Measurements from ENCODE around the gene CLIC2.

DNA sequence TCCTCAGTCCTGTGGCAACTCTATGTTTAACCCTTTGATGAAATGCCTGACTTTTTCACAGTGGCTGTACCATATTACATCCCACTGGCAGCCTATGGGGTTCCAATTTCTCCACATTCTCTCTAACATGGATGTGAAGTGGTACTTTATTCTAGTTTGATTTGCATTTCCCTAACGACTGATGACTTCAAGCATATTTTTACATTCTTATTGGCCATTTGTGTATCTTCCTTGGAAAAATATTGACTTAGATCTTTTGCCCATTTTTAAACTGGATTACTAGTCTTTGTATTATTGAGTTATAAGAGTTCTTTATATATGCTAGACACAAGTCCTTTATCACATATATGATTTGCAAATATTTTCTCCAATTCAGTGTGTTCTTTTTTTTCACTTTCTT, 68.0 kb downstream of the CLIC2 start:
- TF ChIP-seq, protein P1, sequence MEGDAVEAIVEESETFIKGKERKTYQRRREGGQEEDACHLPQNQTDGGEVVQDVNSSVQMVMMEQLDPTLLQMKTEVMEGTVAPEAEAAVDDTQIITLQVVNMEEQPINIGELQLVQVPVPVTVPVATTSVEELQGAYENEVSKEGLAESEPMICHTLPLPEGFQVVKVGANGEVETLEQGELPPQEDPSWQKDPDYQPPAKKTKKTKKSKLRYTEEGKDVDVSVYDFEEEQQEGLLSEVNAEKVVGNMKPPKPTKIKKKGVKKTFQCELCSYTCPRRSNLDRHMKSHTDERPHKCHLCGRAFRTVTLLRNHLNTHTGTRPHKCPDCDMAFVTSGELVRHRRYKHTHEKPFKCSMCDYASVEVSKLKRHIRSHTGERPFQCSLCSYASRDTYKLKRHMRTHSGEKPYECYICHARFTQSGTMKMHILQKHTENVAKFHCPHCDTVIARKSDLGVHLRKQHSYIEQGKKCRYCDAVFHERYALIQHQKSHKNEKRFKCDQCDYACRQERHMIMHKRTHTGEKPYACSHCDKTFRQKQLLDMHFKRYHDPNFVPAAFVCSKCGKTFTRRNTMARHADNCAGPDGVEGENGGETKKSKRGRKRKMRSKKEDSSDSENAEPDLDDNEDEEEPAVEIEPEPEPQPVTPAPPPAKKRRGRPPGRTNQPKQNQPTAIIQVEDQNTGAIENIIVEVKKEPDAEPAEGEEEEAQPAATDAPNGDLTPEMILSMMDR (optimal IDR thresholded peaks at IDR 0.05 in 1 of 3, IDR thresholded peaks at IDR 0.05 in 1 of 3, conservative IDR thresholded peaks at IDR 0.05 in 1 of 3; ENCODE audit: extremely low read depth in 1 of 3, insufficient read depth in 2 of 3, low read length in 3 of 3), result no peak
- TF ChIP-seq EZH2 (IDR thresholded peaks at IDR 0.05; ENCODE audit: low read length), result no peak

Measured in keratinocyte (primary cell).